OCI-LY3 (cell line): ENCODE measurements around the gene B4GALNT1.
"Not testable (repeated sequence)": the region's sequence is repeated elsewhere in the genome, so short reads cannot be mapped to it uniquely, and the experiment has no call there.

Experiments
- H2AFZ ChIP-seq: fragments of 200-600, 300-600 bp; shearing (Covaris generic); 2 replicates; pipeline ENCODE4 v1.6.0; 2014; ENCODE audit warnings: antibody characterized with exemption, low read depth, low read length
- H3K27ac ChIP-seq: fragments of 200-600, 300-600 bp; sonication (generic); 2 replicates; pipeline ENCODE4 v1.5.1; 2014; ENCODE audit warnings: mild to moderate bottlenecking, low read length, moderate library complexity, mixed read lengths
- H3K27me3 ChIP-seq: fragments of 200-600, 300-600 bp; sonication (generic); 2 replicates; pipeline ENCODE4 v1.6.1; 2014; ENCODE audit warnings: low read depth, low read length, mixed read lengths
- H3K36me3 ChIP-seq: fragments of 200-600, 300-600 bp; sonication (generic); replicated peaks from 2 replicates; pipeline ENCODE3; 2014; ENCODE audit warnings: low read depth, low read length, mixed read lengths
- H3K4me1 ChIP-seq: fragments of 300-600, 200-600 bp; sonication (generic); 2 replicates; pipeline ENCODE4 v1.6.1; 2014; ENCODE audit warnings: low read length, mixed read lengths
- H3K4me2 ChIP-seq: fragments of 200-600, 300-600 bp; sonication (generic); 2 replicates; pipeline ENCODE4 v1.6.1; 2014; ENCODE audit warnings: low read length, mixed read lengths
- H3K4me3 ChIP-seq: fragments of 300-600, 200-600 bp; sonication (generic); 2 replicates; pipeline ENCODE4 v1.5.1; 2014; ENCODE audit warnings: antibody characterized with exemption, mild to moderate bottlenecking, low read length, moderate library complexity
- H3K79me2 ChIP-seq: fragments of 300-600, 200-600 bp; shearing (Covaris generic); 2 replicates; pipeline ENCODE4 v1.6.1; 2014; ENCODE audit warnings: mild to moderate bottlenecking, low read length, mixed read lengths
- H3K9ac ChIP-seq: fragments of 300-600, 200-600 bp; shearing (Covaris generic); 2 replicates; pipeline ENCODE4 v1.6.0; 2014; ENCODE audit warnings: mild to moderate bottlenecking, low read length, moderate library complexity
- H3K9me3 ChIP-seq: fragments of 200-600, 300-600 bp; shearing (Covaris generic); 2 replicates; pipeline ENCODE4 v1.6.1; 2014; ENCODE audit warnings: low read length, mixed read lengths; ENCODE audit not compliant: insufficient read depth
- H4K20me1 ChIP-seq: fragments of 200-600, 300-600 bp; sonication (generic); 2 replicates; pipeline ENCODE4 v1.6.1; 2016; ENCODE audit warnings: low read length, mixed read lengths; ENCODE audit not compliant: insufficient read depth
- CTCF ChIP-seq: fragments of 200-600, 300-600 bp; sonication (generic); IDR thresholded peaks from 2 replicates; pipeline ENCODE4 v1.5.1; 2014; ENCODE audit warnings: antibody characterized with exemption, low read length, low read depth
- EZH2phosphoT487 ChIP-seq: fragments of 200-600 bp; shearing (Covaris generic); IDR thresholded peaks from 2 replicates; pipeline ENCODE4 v1.6.1; 2018; ENCODE audit warnings: antibody characterized with exemption, mixed run types, low read depth

Gene B4GALNT1

GRCh38 chr12:57661376-57661775 lies 28.4 kb upstream of the B4GALNT1 start:
- H2AFZ ChIP-seq: no peak overlapping the region
- H3K27me3 ChIP-seq: no peaks in the 10 kb centered on the region
- H3K79me2 ChIP-seq: no peaks in the 10 kb centered on the region
- no peak for TF ChIP-seq CTCF
- TF ChIP-seq EZH2phosphoT487: no peak
- no peak overlapping the region for H3K9ac ChIP-seq
- peaks cover 14% of the 10 kb centered on the region for H3K9me3 ChIP-seq
- no peak overlapping the region for H3K27ac ChIP-seq
- H3K4me2 ChIP-seq: no peak overlapping the region
- H4K20me1 ChIP-seq: no peaks in the 10 kb centered on the region
- no peaks in the 10 kb centered on the region for H3K4me1 ChIP-seq
- H3K36me3 ChIP-seq: no peaks in the 10 kb centered on the region
- H3K4me3 ChIP-seq: no peak overlapping the region

GRCh38 chr12:57658890-57659289 lies 25.9 kb upstream of the B4GALNT1 start:
- Histone ChIP-seq H2AFZ (no peak overlapping the region), H3K4me2 (no peak overlapping the region), H3K79me2 (no peaks in the 10 kb centered on the region), H3K36me3 (no peaks in the 10 kb centered on the region), H3K27ac (no peak overlapping the region), H3K27me3 (no peaks in the 10 kb centered on the region), H4K20me1 (no peaks in the 10 kb centered on the region), H3K4me1 (no peaks in the 10 kb centered on the region), H3K9ac (no peak overlapping the region), H3K4me3 (no peak overlapping the region), H3K9me3 (peaks cover 16% of the 10 kb centered on the region)
- no peak for TF ChIP-seq CTCF
- TF ChIP-seq EZH2phosphoT487: no peak

- TF ChIP-seq CTCF: no peak
- TF ChIP-seq EZH2phosphoT487: no peak
- H3K27ac ChIP-seq: no peak overlapping the region
- H3K79me2 ChIP-seq: no peaks in the 10 kb centered on the region
- no peak overlapping the region for H2AFZ ChIP-seq
- no peak overlapping the region for H3K4me2 ChIP-seq
- no peaks in the 10 kb centered on the region for H3K36me3 ChIP-seq
- no peak overlapping the region for H3K9ac ChIP-seq
- no peaks in the 10 kb centered on the region for H4K20me1 ChIP-seq
- H3K4me3 ChIP-seq: no peak overlapping the region
- H3K9me3 ChIP-seq: peaks cover 16% of the 10 kb centered on the region
- H3K27me3 ChIP-seq: no peaks in the 10 kb centered on the region
- no peaks in the 10 kb centered on the region for H3K4me1 ChIP-seq
Observed at GRCh38 chr12:57657744-57658143, 24.7 kb upstream of the B4GALNT1 start.

GRCh38 chr12:57656408-57656807 lies 23.4 kb upstream of the B4GALNT1 start:
- H3K4me1 ChIP-seq, H2AFZ ChIP-seq, H3K4me3 ChIP-seq, H3K4me2 ChIP-seq, H4K20me1 ChIP-seq, H3K27ac ChIP-seq, H3K9me3 ChIP-seq, H3K79me2 ChIP-seq, H3K27me3 ChIP-seq, H3K9ac ChIP-seq, H3K36me3 ChIP-seq: not testable (repeated sequence)
